K562 (cell line): ENCODE measurements around the gene SYT7. TPM values are rescaled to one million over a fixed set of nuclear protein-coding genes. Genes with fewer than 3 reads are reported as not detected.

ENCODE experiments used
- ATAC-seq: fragments of 200-7000 bp; cut with Tn5 transposase; 3 replicates; pipeline ENCODE4 v1.9.1; 2020; ENCODE audit warnings: moderate library complexity
- BruUV-seq: library from RNA; stranded (reverse); fragments of 400-500 nt; replicated peaks from 2 replicates; lab custom pipeline; 2021; lab: Mats Ljungman, UMichigan
- CTCF ChIA-PET: fragments of 300-600 bp; formaldehyde crosslinking; extraction: SDS; loops from one replicate; lab custom pipeline; 2021; ENCODE audit warnings: low intra/inter-chr PET ratio; lab: Yijun Ruan, JAX
- POLR2A ChIA-PET: fragments of 300-600, 350-650 bp; sonication (Branson Sonifier 250); formaldehyde crosslinking; extraction: SDS; loops from one replicate; lab custom pipeline; 2021; ENCODE audit warnings: antibody characterized with exemption, inconsistent platforms; lab: Yijun Ruan, JAX
- DNase-seq, 4 experiments: peaks; one replicate each; pipeline versions ENCODE4 v3.0.0 to v3.0.0-alpha.2; 2011 to 2018; ENCODE audit warnings: low spot score in 3 of 4, mixed read lengths in 3 of 4; ENCODE audit errors: extremely low read depth in 1 of 4
- FAIRE-seq: peaks from 2 replicates; lab custom pipeline; 2011; peaks lifted over from hg19 to GRCh38; lab: Jason Lieb, UNC
- H2AFZ ChIP-seq: 2 replicates; pipeline ENCODE4 v1.6.0; 2011; ENCODE audit warnings: low read depth, low read length, control low read depth, inconsistent platforms
- H3K27ac ChIP-seq: fragments of 200-600 bp; 3 replicates; pipeline ENCODE4 v1.8.0; 2011; ENCODE audit warnings: low read depth, mild to moderate bottlenecking, control low read depth, inconsistent platforms, low read length, moderate library complexity, mixed read lengths; ENCODE audit errors: extremely low read depth
- H3K27me3 ChIP-seq, 2 experiments: fragments of 300-600 bp in 1 of 2; 2 replicates in 1 of 2; 3 replicates in 1 of 2; pipeline versions ENCODE4 v1.6.0 to v1.8.0; 2011; ENCODE audit warnings: inconsistent platforms in 2 of 2, low read length in 2 of 2, mild to moderate bottlenecking in 1 of 2, mixed read lengths in 1 of 2, moderate library complexity in 1 of 2; ENCODE audit not compliant: control insufficient read depth in 2 of 2, insufficient read depth in 2 of 2
- H3K36me3 ChIP-seq: fragments of 300-600 bp; 3 replicates; pipeline ENCODE4 v1.8.0; 2011; ENCODE audit warnings: mild to moderate bottlenecking, low read length, inconsistent platforms; ENCODE audit not compliant: control insufficient read depth, insufficient read depth
- H3K4me1 ChIP-seq, 2 experiments: fragments of 200-600 bp in 1 of 2; replicated peaks in 1 of 2; 2 replicates in 1 of 2; 3 replicates in 1 of 2; pipeline versions ENCODE4 v1.5.1 to v1.8.0; 2011; ENCODE audit warnings: inconsistent platforms in 2 of 2, low read length in 2 of 2, mild to moderate bottlenecking in 1 of 2, mixed read lengths in 1 of 2, moderate library complexity in 1 of 2; ENCODE audit not compliant: control insufficient read depth in 2 of 2, insufficient read depth in 2 of 2
- H3K4me2 ChIP-seq: 2 replicates; pipeline ENCODE4 v1.6.1; 2011; ENCODE audit warnings: low read length, control low read depth, inconsistent platforms, mixed read lengths; ENCODE audit not compliant: insufficient read depth
- H3K4me3 ChIP-seq: fragments of 200-600 bp; sonication (generic), shearing (Covaris generic); 2 replicates; pipeline ENCODE4 v1.5.1; 2016; ENCODE audit warnings: control low read depth, inconsistent platforms
- H3K79me2 ChIP-seq: fragments of 200-600 bp; 3 replicates; pipeline ENCODE4 v1.8.0; 2011; ENCODE audit warnings: low read length, inconsistent platforms; ENCODE audit not compliant: control insufficient read depth, insufficient read depth
- H3K9ac ChIP-seq, 2 experiments: 2 replicates each; pipeline versions ENCODE4 v1.6.0 to v1.6.1; 2011; ENCODE audit warnings: low read depth in 2 of 2, low read length in 2 of 2, control low read depth in 1 of 2, inconsistent platforms in 1 of 2, mild to moderate bottlenecking in 1 of 2, mixed read lengths in 1 of 2; ENCODE audit not compliant: insufficient read depth in 1 of 2
- H3K9me1 ChIP-seq: one replicate; pipeline ENCODE4 v1.6.0; 2011; ENCODE audit warnings: inconsistent platforms, mild to moderate bottlenecking, low read length, moderate library complexity; ENCODE audit not compliant: control insufficient read depth, insufficient read depth
- H3K9me3 ChIP-seq: replicated peaks from 2 replicates; pipeline ENCODE4 v1.5.1; 2011; ENCODE audit warnings: low read depth, low read length, inconsistent platforms; ENCODE audit not compliant: control insufficient read depth, insufficient read depth
- H4K20me1 ChIP-seq: replicated peaks from 2 replicates; pipeline ENCODE4 v1.6.1; 2011; ENCODE audit warnings: low read length, inconsistent platforms, mixed read lengths; ENCODE audit not compliant: control insufficient read depth, insufficient read depth
- CAMTA2 ChIP-seq: fragments of 250-450 bp; sonication (Bioruptor Pico); conservative IDR thresholded peaks from 2 replicates; pipeline ENCODE4 v1.5.1; 2022
- FOXK2 ChIP-seq, 2 experiments: fragments of 450-650 bp; IDR thresholded peaks in 1 of 2; conservative IDR thresholded peaks in 1 of 2; 2 replicates each; pipeline ENCODE4 v1.6.1; 2016; ENCODE audit warnings: low read depth in 2 of 2, mild to moderate bottlenecking in 1 of 2
- HDGF ChIP-seq: fragments of 450-650 bp; IDR thresholded peaks from 2 replicates; pipeline ENCODE4 v1.6.1; 2016
- MYBL2 ChIP-seq, 2 experiments: fragments of 450-650 bp in 1 of 2; sonication (generic) in 1 of 2; formaldehyde crosslinking in 1 of 2; IDR thresholded peaks; 2 replicates each; pipeline versions ENCODE4 v1.6.1 to v1.8.1; 2017 to 2022; ENCODE audit warnings: borderline replicate concordance in 1 of 2, inconsistent platforms in 1 of 2, low read depth in 1 of 2, mild to moderate bottlenecking in 1 of 2, missing genetic modification reagents in 1 of 2, moderate library complexity in 1 of 2
- NBN ChIP-seq: fragments of 450-650 bp; IDR thresholded peaks from 2 replicates; pipeline ENCODE4 v1.6.1; 2016; ENCODE audit warnings: low read depth, mild to moderate bottlenecking
- NRF1 ChIP-seq, 2 experiments: fragments of 450-650 bp; IDR thresholded peaks in 1 of 2; conservative IDR thresholded peaks in 1 of 2; 2 replicates each; pipeline ENCODE4 v1.6.1; 2014; ENCODE audit warnings: mild to moderate bottlenecking in 2 of 2
- NUFIP1 ChIP-seq: fragments of 450-650 bp; IDR thresholded peaks from 2 replicates; pipeline ENCODE4 v1.6.1; 2018; ENCODE audit not compliant: partially characterized antibody
- POU5F1 ChIP-seq: fragments of 150-350 bp; IDR thresholded peaks from 2 replicates; pipeline ENCODE4 v1.6.1; 2014; ENCODE audit warnings: borderline replicate concordance, low read length, low read depth, mild to moderate bottlenecking; ENCODE audit not compliant: partially characterized antibody
- SMARCA5 ChIP-seq: fragments of 450-650 bp; IDR thresholded peaks from 2 replicates; pipeline ENCODE4 v1.6.1; 2016
- SP1 ChIP-seq: sonication (generic); formaldehyde crosslinking; IDR thresholded peaks from 2 replicates; pipeline ENCODE4 v1.8.1; 2022; ENCODE audit warnings: mild to moderate bottlenecking, missing genetic modification reagents
- SRSF7 ChIP-seq: fragments of 200-400 bp; formaldehyde crosslinking; optimal IDR thresholded peaks from 2 replicates; pipeline ENCODE3; 2017; ENCODE audit warnings: mild to moderate bottlenecking, low read depth, low read length
- ZNF232 ChIP-seq: sonication (generic); formaldehyde crosslinking; IDR thresholded peaks from 2 replicates; pipeline ENCODE4 v1.8.0; 2022; ENCODE audit warnings: mild to moderate bottlenecking, missing genetic modification reagents
- ZNF57 ChIP-seq: fragments of 450-650 bp; formaldehyde crosslinking; IDR thresholded peaks from 2 replicates; pipeline ENCODE4 v1.4.0; 2020; ENCODE audit warnings: mild to moderate bottlenecking, moderate library complexity
- ZNF699 ChIP-seq: fragments of 250-450 bp; sonication (Bioruptor Pico); IDR thresholded peaks from 2 replicates; pipeline ENCODE4 v1.8.0; 2021; ENCODE audit warnings: mild to moderate bottlenecking, moderate library complexity; ENCODE audit not compliant: insufficient replicate concordance
- WGBS: fragments of 100-300 bp; shearing (Covaris generic); methylation state at CpG from one replicate; pipeline ENCODE4 v1.1.6; 2016; ENCODE audit warnings: low coverage, mixed read lengths; ENCODE audit not compliant: insufficient coverage; ENCODE audit errors: missing lambda C conversion rate; 5-methylcytosine and 5-hydroxymethylcytosine counted together
- in situ Hi-C: fragments of 300-500 bp; cut with MboI; formaldehyde crosslinking; loops from 4 replicates; pipeline ENCODE4 v1.15.0; 2018; ENCODE audit warnings: inconsistent platforms, mixed read lengths
- intact Hi-C: fragments of 100-400 bp; cut with micrococcal nuclease; formaldehyde crosslinking; loops from 2 replicates; pipeline ENCODE4 v1.14.2; 2022
- polyA plus RNA-seq, 8 experiments: library from polyadenylated mRNA; depleted of rRNA in 4 of 8; stranded (reverse) in 5 of 8; unstranded in 3 of 8; fragments of >200 nt; fragmentation: Nextera tagmentation in 2 of 8; fragmentation: Illumina TruSeq in 1 of 8; extraction: Ambion mirVana in 2 of 8; extraction: Trizol in 1 of 8; gene quantifications; 2 replicates each; pipeline versions ENCODE4 v1.2.1 to v1.2.3, GENCODE V29; 2011 to 2014; ENCODE audit warnings: inconsistent platforms in 1 of 8, missing spikeins in 1 of 8
- total RNA-seq, 7 experiments: library from RNA; depleted of rRNA in 6 of 7; stranded (reverse); fragments of >200 nt in 6 of 7; fragmentation: Illumina TruSeq in 2 of 7; extraction: Trizol in 2 of 7; gene quantifications; 2 replicates each; pipeline versions ENCODE4 v1.2.1 to v1.2.3, GENCODE V29; 2011 to 2021; ENCODE audit warnings: low replicate concordance in 1 of 7
- TF ChIP-seq, protein P1 (sequence below): IDR thresholded peaks from 2 replicates; pipeline ENCODE4 v1.6.1; 2011; ENCODE audit not compliant: insufficient read length; ENCODE audit errors: extremely low read depth

SYT7 gene
- total and polyA plus RNA-seq, 9 of the 15 experiments (the other 6 are each of a cell fraction or from before 2014, with no cell fraction given): 0.01 to 0.51 (median 0.16) TPM; not detected in 1

DNA sequence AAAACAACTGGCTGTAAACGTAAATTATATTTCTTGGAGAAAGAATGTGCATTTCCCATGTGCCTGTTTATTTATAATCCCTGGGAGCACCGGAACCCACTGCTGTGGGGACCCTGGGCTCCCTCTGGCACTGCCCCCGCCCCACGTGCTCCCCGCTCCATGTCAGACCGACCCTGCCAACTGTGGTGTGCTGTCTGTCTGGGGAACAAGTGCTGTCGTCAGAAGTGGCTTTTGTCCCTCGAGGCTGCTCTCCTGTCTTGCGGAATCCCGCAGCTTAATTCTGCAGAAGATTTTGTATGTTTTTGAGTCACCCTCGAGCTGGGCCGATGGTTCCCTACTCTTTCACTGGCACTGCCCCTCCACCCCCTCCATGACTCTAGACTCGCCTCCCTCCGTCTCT is 69.9 kb downstream of the SYT7 start:
- no TSS peak for BruUV-seq
- CTCF ChIA-PET: no interaction called here
- TF ChIP-seq ZNF232 (CRISPR knock-in tag) (no peak), ZNF699 (CRISPR knock-in tag) (no peak), POU5F1 (no peak), SP1 (CRISPR knock-in tag) (no peak), NUFIP1 (no peak), FOXK2 (conservative IDR thresholded peaks at IDR 0.05 in 1 of 2, IDR thresholded peaks at IDR 0.05 in 1 of 2; ENCODE audit: low read depth in 2 of 2) (no peak), CAMTA2 (CRISPR knock-in tag) (no peak), SRSF7 (no peak), ZNF57 (CRISPR knock-in tag) (no peak), NBN (no peak), SMARCA5 (no peak), MYBL2 (IDR thresholded peaks at IDR 0.05; ENCODE audit: low read depth) (no peak), MYBL2 (CRISPR knock-in tag; IDR thresholded peaks at IDR 0.05; ENCODE audit: borderline replicate concordance) (no peak), NRF1 (conservative IDR thresholded peaks at IDR 0.05 in 1 of 2, IDR thresholded peaks at IDR 0.05 in 1 of 2) (no peak), HDGF (no peak)
- TF ChIP-seq, protein P1, sequence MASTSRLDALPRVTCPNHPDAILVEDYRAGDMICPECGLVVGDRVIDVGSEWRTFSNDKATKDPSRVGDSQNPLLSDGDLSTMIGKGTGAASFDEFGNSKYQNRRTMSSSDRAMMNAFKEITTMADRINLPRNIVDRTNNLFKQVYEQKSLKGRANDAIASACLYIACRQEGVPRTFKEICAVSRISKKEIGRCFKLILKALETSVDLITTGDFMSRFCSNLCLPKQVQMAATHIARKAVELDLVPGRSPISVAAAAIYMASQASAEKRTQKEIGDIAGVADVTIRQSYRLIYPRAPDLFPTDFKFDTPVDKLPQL: no peak
- Histone ChIP-seq H3K9ac (no peak overlapping the region), H3K4me3 (no peak overlapping the region), H3K27ac (no peak overlapping the region), H3K27me3 (peaks cover 18 to 66% of the 10 kb centered on the region in 2 experiments), H2AFZ (no peak overlapping the region), H3K4me1 (peaks cover 0 to 26% of the 10 kb centered on the region in 2 experiments; a peak in 4 of 5 replicates), H3K9me1 (peaks cover 4% of the 10 kb centered on the region), H3K36me3 (no peaks in the 10 kb centered on the region), H3K79me2 (no peaks in the 10 kb centered on the region), H3K9me3 (no peaks in the 10 kb centered on the region), H3K4me2 (no peak overlapping the region), H4K20me1 (peaks cover 4% of the 10 kb centered on the region; the same call in 1 of the 2 replicates)
- DNase-seq (no peak), ATAC-seq (no peak), FAIRE-seq (no peak)
- 13% methylated on average over 13 of the region's 14 CpGs for WGBS
- intact Hi-C loops (no loop called here), in situ Hi-C loops (no loop called here)
- POLR2A ChIA-PET: no interaction called here
